Measurements from ENCODE around the gene SCAF1.

GRCh38 chr19:49705919-49706318 is 63.9 kb downstream of the SCAF1 start:
- TF ChIP-seq, protein P1, sequence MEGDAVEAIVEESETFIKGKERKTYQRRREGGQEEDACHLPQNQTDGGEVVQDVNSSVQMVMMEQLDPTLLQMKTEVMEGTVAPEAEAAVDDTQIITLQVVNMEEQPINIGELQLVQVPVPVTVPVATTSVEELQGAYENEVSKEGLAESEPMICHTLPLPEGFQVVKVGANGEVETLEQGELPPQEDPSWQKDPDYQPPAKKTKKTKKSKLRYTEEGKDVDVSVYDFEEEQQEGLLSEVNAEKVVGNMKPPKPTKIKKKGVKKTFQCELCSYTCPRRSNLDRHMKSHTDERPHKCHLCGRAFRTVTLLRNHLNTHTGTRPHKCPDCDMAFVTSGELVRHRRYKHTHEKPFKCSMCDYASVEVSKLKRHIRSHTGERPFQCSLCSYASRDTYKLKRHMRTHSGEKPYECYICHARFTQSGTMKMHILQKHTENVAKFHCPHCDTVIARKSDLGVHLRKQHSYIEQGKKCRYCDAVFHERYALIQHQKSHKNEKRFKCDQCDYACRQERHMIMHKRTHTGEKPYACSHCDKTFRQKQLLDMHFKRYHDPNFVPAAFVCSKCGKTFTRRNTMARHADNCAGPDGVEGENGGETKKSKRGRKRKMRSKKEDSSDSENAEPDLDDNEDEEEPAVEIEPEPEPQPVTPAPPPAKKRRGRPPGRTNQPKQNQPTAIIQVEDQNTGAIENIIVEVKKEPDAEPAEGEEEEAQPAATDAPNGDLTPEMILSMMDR (IDR thresholded peaks at IDR 0.05 in 2 of 3, conservative IDR thresholded peaks at IDR 0.05 in 1 of 3; ENCODE audit: control insufficient read depth in 2 of 3, extremely low read depth in 1 of 3, insufficient read depth in 1 of 3, low read depth in 3 of 3, low read length in 3 of 3): no peak
- TF ChIP-seq, protein P2, sequence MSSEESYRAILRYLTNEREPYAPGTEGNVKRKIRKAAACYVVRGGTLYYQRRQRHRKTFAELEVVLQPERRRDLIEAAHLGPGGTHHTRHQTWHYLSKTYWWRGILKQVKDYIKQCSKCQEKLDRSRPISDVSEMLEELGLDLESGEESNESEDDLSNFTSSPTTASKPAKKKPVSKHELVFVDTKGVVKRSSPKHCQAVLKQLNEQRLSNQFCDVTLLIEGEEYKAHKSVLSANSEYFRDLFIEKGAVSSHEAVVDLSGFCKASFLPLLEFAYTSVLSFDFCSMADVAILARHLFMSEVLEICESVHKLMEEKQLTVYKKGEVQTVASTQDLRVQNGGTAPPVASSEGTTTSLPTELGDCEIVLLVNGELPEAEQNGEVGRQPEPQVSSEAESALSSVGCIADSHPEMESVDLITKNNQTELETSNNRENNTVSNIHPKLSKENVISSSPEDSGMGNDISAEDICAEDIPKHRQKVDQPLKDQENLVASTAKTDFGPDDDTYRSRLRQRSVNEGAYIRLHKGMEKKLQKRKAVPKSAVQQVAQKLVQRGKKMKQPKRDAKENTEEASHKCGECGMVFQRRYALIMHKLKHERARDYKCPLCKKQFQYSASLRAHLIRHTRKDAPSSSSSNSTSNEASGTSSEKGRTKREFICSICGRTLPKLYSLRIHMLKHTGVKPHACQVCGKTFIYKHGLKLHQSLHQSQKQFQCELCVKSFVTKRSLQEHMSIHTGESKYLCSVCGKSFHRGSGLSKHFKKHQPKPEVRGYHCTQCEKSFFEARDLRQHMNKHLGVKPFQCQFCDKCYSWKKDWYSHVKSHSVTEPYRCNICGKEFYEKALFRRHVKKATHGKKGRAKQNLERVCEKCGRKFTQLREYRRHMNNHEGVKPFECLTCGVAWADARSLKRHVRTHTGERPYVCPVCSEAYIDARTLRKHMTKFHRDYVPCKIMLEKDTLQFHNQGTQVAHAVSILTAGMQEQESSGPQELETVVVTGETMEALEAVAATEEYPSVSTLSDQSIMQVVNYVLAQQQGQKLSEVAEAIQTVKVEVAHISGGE (CRISPR knock-in tag; IDR thresholded peaks at IDR 0.05): no peak
- TF ChIP-seq ZNF24 (IDR thresholded peaks at IDR 0.05) (no peak), GABPA (IDR thresholded peaks at IDR 0.05; ENCODE audit: low read depth) (no peak), JUNB (IDR thresholded peaks at IDR 0.05) (no peak), TBL1XR1 (IDR thresholded peaks at IDR 0.05; ENCODE audit: low read depth, low read length) (no peak)
